HepG2 (cell line): ENCODE measurements around the gene IL27RA. TPM values are rescaled to one million over a fixed set of nuclear protein-coding genes. Genes with fewer than 3 reads are reported as not detected.

ENCODE experiments used
- ATAC-seq: fragments of 200-7000 bp; cut with Tn5 transposase; 3 replicates; pipeline ENCODE4 v1.9.1; 2020; ENCODE audit warnings: mild to moderate bottlenecking, moderate library complexity
- BruUV-seq: library from RNA; stranded (reverse); fragments of 400-500 nt; replicated peaks from 2 replicates; lab custom pipeline; 2021; lab: Mats Ljungman, UMichigan
- CTCF ChIA-PET: fragments of 300-600 bp; formaldehyde crosslinking; extraction: SDS; loops from one replicate; lab custom pipeline; 2021; ENCODE audit warnings: low total read pairs, inconsistent platforms, low intra/inter-chr PET ratio; lab: Yijun Ruan, JAX
- POLR2A ChIA-PET: fragments of 350-600 bp; sonication (Branson Sonifier 250); formaldehyde crosslinking; loops from one replicate; lab custom pipeline; 2020; ENCODE audit warnings: antibody characterized with exemption, inconsistent platforms; lab: Yijun Ruan, JAX
- DNase-seq: peaks from one replicate; pipeline ENCODE4 v3.0.0-alpha.2; 2015; ENCODE audit warnings: low spot score
- FAIRE-seq: peaks from 3 replicates; lab custom pipeline; 2011; peaks lifted over from hg19 to GRCh38; lab: Jason Lieb, UNC
- H2AFZ ChIP-seq: one replicate; pipeline ENCODE4 v1.6.1; 2011; ENCODE audit warnings: low read length, inconsistent platforms
- H3K27ac ChIP-seq: fragments of 300-600 bp; 3 replicates; pipeline ENCODE4 v1.8.0; 2011; ENCODE audit warnings: mixed run types, mild to moderate bottlenecking, mixed read lengths, low read length, inconsistent platforms; ENCODE audit not compliant: insufficient read depth; ENCODE audit errors: extremely low read length
- H3K27me3 ChIP-seq, 2 experiments: fragments of 200-600 bp in 1 of 2; 2 replicates in 1 of 2; 3 replicates in 1 of 2; pipeline versions ENCODE4 v1.6.0 to v1.8.0; 2011; ENCODE audit warnings: low read length in 2 of 2, mild to moderate bottlenecking in 2 of 2, moderate library complexity in 2 of 2, inconsistent platforms in 1 of 2; ENCODE audit not compliant: insufficient read depth in 2 of 2, control insufficient read depth in 1 of 2
- H3K36me3 ChIP-seq, 2 experiments: fragments of 200-600 bp in 1 of 2; replicated peaks in 1 of 2; 2 replicates in 1 of 2; 3 replicates in 1 of 2; pipeline versions ENCODE4 v1.5.1 to v1.8.0; 2011; ENCODE audit warnings: low read length in 2 of 2, inconsistent platforms in 1 of 2; ENCODE audit not compliant: insufficient read depth in 2 of 2, control insufficient read depth in 1 of 2
- H3K4me1 ChIP-seq: 2 replicates; pipeline ENCODE4 v1.5.1; 2012; ENCODE audit warnings: low read length, inconsistent platforms; ENCODE audit not compliant: insufficient read depth
- H3K4me2 ChIP-seq: 2 replicates; pipeline ENCODE4 v1.6.0; 2011; ENCODE audit warnings: low read depth, low read length, inconsistent platforms
- H3K4me3 ChIP-seq, 3 experiments: fragments of 200-600 bp in 1 of 3; sonication (generic), shearing (Covaris generic) in 1 of 3; replicated peaks in 1 of 3; 2 replicates each; pipeline ENCODE4 v1.5.1; 2011 to 2016; ENCODE audit warnings: low read length in 3 of 3, inconsistent platforms in 2 of 3, low read depth in 2 of 3, mild to moderate bottlenecking in 2 of 3, control low read depth in 1 of 3, mixed read lengths in 1 of 3; ENCODE audit not compliant: insufficient read depth in 1 of 3
- H3K79me2 ChIP-seq: one replicate; pipeline ENCODE4 v1.6.1; 2011; ENCODE audit warnings: low read length, inconsistent platforms; ENCODE audit not compliant: insufficient read depth
- H3K9ac ChIP-seq: 2 replicates; pipeline ENCODE4 v1.6.0; 2011; ENCODE audit warnings: mild to moderate bottlenecking, low read depth, low read length, inconsistent platforms; ENCODE audit not compliant: insufficient read depth
- H3K9me3 ChIP-seq: 2 replicates; pipeline ENCODE4 v1.5.1; 2012; ENCODE audit warnings: mild to moderate bottlenecking, low read length
- H4K20me1 ChIP-seq: 2 replicates; pipeline ENCODE4 v1.6.0; 2011; ENCODE audit warnings: inconsistent platforms, mild to moderate bottlenecking, low read length, moderate library complexity; ENCODE audit not compliant: insufficient read depth
- EZH2 ChIP-seq: conservative IDR thresholded peaks from 2 replicates; pipeline ENCODE4 v1.6.1; 2012; ENCODE audit warnings: mild to moderate bottlenecking, low read depth, low read length, moderate library complexity
- MXI1 ChIP-seq: IDR thresholded peaks from 3 replicates; pipeline ENCODE4 v1.6.1; 2012; ENCODE audit warnings: low read depth, low read length, inconsistent platforms, borderline replicate concordance
- SATB2 ChIP-seq: sonication (generic); formaldehyde crosslinking; IDR thresholded peaks from 2 replicates; pipeline ENCODE4 v1.5.0; 2020; ENCODE audit warnings: missing genetic modification reagents
- ZNF12 ChIP-seq: sonication (generic); formaldehyde crosslinking; IDR thresholded peaks from 2 replicates; pipeline ENCODE4 v1.5.0; 2020; ENCODE audit warnings: missing genetic modification reagents
- WGBS: methylation state at CpG from one replicate; pipeline ENCODE4 v1.1.6; 2017; ENCODE audit warnings: low lambda C conversion rate; 5-methylcytosine and 5-hydroxymethylcytosine counted together
- in situ Hi-C: cut with HindIII; loops from 2 replicates; pipeline ENCODE4 v1.10.0; 2017; ENCODE audit warnings: low pct_unique_long_range_greater_than_20kb; ENCODE audit not compliant: extremely low pct_ligation_motif_present
- intact Hi-C: fragments of 100-400 bp; cut with micrococcal nuclease; formaldehyde crosslinking; loops from one replicate; pipeline ENCODE4 v1.10.0; 2022; ENCODE audit not compliant: unreplicated experiment
- polyA plus RNA-seq, 8 experiments: library from polyadenylated mRNA; depleted of rRNA in 3 of 8; stranded (reverse) in 7 of 8; unstranded in 1 of 8; fragments of >200 nt; fragmentation: Illumina TruSeq in 4 of 8; extraction: Trizol in 4 of 8; gene quantifications; 2 replicates each; pipeline versions ENCODE4 v1.2.1 to v1.2.3, GENCODE V29; 2011 to 2016; ENCODE audit warnings: low read depth in 4 of 8, missing spikeins in 1 of 8, mixed read lengths in 1 of 8; ENCODE audit not compliant: insufficient read depth in 1 of 8
- total RNA-seq, 5 experiments: library from RNA; depleted of rRNA; stranded (reverse); fragments of >200 nt; fragmentation: Illumina TruSeq; extraction: Trizol; gene quantifications; 2 replicates each; pipeline ENCODE4 v1.2.3, GENCODE V29; 2016; ENCODE audit warnings: low read depth in 1 of 5
- TF ChIP-seq, protein P1 (sequence below): IDR thresholded peaks from 2 replicates; pipeline ENCODE4 v1.6.1; 2016
- TF ChIP-seq, protein P2 (sequence below): sonication (generic); formaldehyde crosslinking; IDR thresholded peaks from 2 replicates; pipeline ENCODE4 v1.4.0; 2020; ENCODE audit warnings: missing genetic modification reagents

The IL27RA gene
- total and polyA plus RNA-seq, 2 of the 13 experiments (the other 11 are each of a cell fraction or from before 2014, with no cell fraction given): 3.5 to 8.1 TPM

DNA sequence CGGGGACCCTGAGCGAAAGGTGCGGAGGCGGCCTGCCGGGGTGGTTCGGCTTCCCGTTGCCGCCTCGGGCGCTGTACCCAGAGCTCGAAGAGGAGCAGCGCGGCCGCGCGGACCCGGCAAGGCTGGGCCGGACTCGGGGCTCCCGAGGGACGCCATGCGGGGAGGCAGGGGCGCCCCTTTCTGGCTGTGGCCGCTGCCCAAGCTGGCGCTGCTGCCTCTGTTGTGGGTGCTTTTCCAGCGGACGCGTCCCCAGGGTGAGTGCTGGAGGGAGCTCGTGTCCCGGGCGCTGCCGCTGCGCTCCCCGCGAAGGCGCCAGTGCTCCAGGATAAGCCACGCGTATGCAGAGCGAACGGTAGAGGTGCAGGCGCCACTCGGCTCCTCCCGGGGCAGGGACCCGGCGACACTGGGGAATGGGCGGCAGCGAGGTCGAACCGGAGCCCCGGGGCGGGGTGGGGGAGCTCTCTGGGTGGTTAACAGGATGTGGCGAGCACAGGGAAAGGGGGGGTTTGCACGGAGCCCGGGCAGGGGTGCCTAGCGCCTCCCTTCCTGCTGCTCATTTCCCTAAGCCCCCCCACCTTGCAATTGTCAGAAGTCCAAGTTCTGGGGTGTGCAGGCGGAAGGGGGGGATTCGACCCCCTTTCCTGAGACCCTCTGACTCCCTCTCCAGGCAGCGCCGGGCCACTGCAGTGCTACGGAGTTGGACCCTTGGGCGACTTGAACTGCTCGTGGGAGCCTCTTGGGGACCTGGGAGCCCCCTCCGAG is at the start of gene IL27RA (continued):
- TF ChIP-seq, protein P1, sequence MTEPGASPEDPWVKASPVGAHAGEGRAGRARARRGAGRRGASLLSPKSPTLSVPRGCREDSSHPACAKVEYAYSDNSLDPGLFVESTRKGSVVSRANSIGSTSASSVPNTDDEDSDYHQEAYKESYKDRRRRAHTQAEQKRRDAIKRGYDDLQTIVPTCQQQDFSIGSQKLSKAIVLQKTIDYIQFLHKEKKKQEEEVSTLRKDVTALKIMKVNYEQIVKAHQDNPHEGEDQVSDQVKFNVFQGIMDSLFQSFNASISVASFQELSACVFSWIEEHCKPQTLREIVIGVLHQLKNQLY: no peak

DNA sequence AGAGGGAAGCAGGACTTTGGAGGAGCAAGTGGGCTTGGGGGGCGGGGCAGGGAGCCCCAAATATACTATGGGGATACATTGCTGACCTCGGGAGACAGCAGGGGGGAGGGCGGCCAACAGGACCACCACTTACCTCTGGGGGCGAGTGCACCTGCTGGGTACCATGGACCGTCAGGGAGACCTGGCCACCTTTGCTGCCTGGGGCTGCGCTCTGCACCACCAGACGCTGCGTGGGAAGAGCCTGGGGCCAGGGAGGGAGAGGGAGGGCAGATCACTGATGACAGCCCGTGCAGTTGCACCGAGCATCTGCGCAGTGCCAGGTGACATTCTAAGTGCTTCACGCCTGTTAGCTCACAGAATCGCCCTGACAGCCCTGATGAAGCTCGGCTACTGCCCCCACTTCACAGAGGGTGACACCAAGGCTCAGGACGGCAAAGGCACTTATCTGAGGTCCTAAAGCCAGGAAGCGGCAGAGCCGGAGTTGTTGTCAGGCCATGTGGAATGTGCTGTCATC is 49.5 kb upstream of the IL27RA start:
- ATAC-seq (no peak), FAIRE-seq (no peak), DNase-seq (no peak)
- H3K79me2 ChIP-seq: no peaks in the 10 kb centered on the region
- no peaks in the 10 kb centered on the region for H4K20me1 ChIP-seq
- peaks cover 22% of the 10 kb centered on the region for H3K4me1 ChIP-seq
- no peak overlapping the region for H3K27ac ChIP-seq
- CTCF ChIA-PET: no interaction called here
- in situ Hi-C loops (no loop called here), intact Hi-C loops (no loop called here)
- no peaks in the 10 kb centered on the region for H3K9me3 ChIP-seq
- POLR2A ChIA-PET: no interaction called here
- H3K4me3 ChIP-seq: no peak overlapping the region
- no peaks in the 10 kb centered on the region for H3K27me3 ChIP-seq
- no peak for TF ChIP-seq MXI1
- TF ChIP-seq, protein P2, sequence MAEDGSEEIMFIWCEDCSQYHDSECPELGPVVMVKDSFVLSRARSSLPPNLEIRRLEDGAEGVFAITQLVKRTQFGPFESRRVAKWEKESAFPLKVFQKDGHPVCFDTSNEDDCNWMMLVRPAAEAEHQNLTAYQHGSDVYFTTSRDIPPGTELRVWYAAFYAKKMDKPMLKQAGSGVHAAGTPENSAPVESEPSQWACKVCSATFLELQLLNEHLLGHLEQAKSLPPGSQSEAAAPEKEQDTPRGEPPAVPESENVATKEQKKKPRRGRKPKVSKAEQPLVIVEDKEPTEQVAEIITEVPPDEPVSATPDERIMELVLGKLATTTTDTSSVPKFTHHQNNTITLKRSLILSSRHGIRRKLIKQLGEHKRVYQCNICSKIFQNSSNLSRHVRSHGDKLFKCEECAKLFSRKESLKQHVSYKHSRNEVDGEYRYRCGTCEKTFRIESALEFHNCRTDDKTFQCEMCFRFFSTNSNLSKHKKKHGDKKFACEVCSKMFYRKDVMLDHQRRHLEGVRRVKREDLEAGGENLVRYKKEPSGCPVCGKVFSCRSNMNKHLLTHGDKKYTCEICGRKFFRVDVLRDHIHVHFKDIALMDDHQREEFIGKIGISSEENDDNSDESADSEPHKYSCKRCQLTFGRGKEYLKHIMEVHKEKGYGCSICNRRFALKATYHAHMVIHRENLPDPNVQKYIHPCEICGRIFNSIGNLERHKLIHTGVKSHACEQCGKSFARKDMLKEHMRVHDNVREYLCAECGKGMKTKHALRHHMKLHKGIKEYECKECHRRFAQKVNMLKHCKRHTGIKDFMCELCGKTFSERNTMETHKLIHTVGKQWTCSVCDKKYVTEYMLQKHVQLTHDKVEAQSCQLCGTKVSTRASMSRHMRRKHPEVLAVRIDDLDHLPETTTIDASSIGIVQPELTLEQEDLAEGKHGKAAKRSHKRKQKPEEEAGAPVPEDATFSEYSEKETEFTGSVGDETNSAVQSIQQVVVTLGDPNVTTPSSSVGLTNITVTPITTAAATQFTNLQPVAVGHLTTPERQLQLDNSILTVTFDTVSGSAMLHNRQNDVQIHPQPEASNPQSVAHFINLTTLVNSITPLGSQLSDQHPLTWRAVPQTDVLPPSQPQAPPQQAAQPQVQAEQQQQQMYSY (CRISPR knock-in tag): no peak
- TF ChIP-seq ZNF12 (CRISPR knock-in tag): no peak
- no peak for TF ChIP-seq SATB2 (CRISPR knock-in tag)
- no peak for TF ChIP-seq EZH2
- BruUV-seq: no TSS peak
- H3K9ac ChIP-seq: no peak overlapping the region
- 97% methylated on average over 10 of the region's 17 CpGs for WGBS
- no peak overlapping the region for H3K4me2 ChIP-seq
- H3K36me3 ChIP-seq: peaks cover 5 to 12% of the 10 kb centered on the region in 2 experiments; a peak in 3 of 5 replicates
- H2AFZ ChIP-seq: no peak overlapping the region
